Esophagus squamous epithelium (tissue), 4 donors: ENCODE measurements around the gene KRT8.

Experiments
- CTCF ChIP-seq, 6 experiments: fragments of 450-650 bp in 4 of 6; fragments of 200-600 bp in 2 of 6; sonication (generic) in 2 of 6; IDR thresholded peaks; one replicate each; pipeline ENCODE4 v1.5.1; 2016 to 2019; ENCODE audit warnings: antibody characterized with exemption in 6 of 6, mild to moderate bottlenecking in 4 of 6, moderate library complexity in 4 of 6
- POLR2A ChIP-seq, 4 donors: fragments of 450-650 bp; IDR thresholded peaks; one replicate each; pipeline ENCODE4 v1.6.1; 2017; ENCODE audit warnings: antibody characterized with exemption in 4 of 4, mild to moderate bottlenecking in 4 of 4, moderate library complexity in 3 of 4

GRCh38 chr12:52947738-52948423 lies 43.0 kb upstream of the KRT8 start:
- no peak for TF ChIP-seq CTCF (IDR thresholded peaks at IDR 0.05)
- no peak for TF ChIP-seq POLR2A (IDR thresholded peaks at IDR 0.05)
